ENCODE data around the gene FAM50A.

GRCh38 chrX:154473683-154474082 is 29.7 kb downstream of the FAM50A start:
- TF ChIP-seq CTCF (IDR thresholded peaks at IDR 0.05) (no peak), POLR2A (IDR thresholded peaks at IDR 0.05) (no peak)

Data from lower leg skin (tissue), 3 donors.